Loucy (cell line): ENCODE data around the gene EME2.
"Not testable (repeated sequence)": the region's sequence is repeated elsewhere in the genome, so short reads cannot be mapped to it uniquely, and the experiment has no call there.

Experiments used
- H2AFZ ChIP-seq: fragments of 200-600 bp; sonication (generic); 2 replicates; pipeline ENCODE4 v1.6.0; 2016; ENCODE audit warnings: antibody characterized with exemption, mild to moderate bottlenecking, low read length, moderate library complexity
- H3F3A ChIP-seq: fragments of 200-600 bp; 2 replicates; pipeline ENCODE4 v1.6.0; 2016; ENCODE audit warnings: antibody characterized with exemption, low read depth, mild to moderate bottlenecking
- H3K27me3 ChIP-seq: fragments of 200-600 bp; sonication (generic); 2 replicates; pipeline ENCODE4 v1.6.1; 2014; ENCODE audit warnings: low read length, mild to moderate bottlenecking; ENCODE audit not compliant: insufficient read depth, poor library complexity, severe bottlenecking
- H3K36me3 ChIP-seq: fragments of 200-600 bp; sonication (generic); 2 replicates; pipeline ENCODE4 v1.6.1; 2016; ENCODE audit warnings: low read length; ENCODE audit not compliant: insufficient read depth
- H3K4me1 ChIP-seq: fragments of 200-600 bp; sonication (generic); 2 replicates; pipeline ENCODE4 v1.5.1; 2014; ENCODE audit warnings: low read length, mild to moderate bottlenecking; ENCODE audit not compliant: insufficient read depth, poor library complexity, severe bottlenecking
- H3K4me2 ChIP-seq: fragments of 200-600 bp; sonication (generic); 2 replicates; pipeline ENCODE4 v1.6.0; 2014; ENCODE audit warnings: antibody characterized with exemption, low read length, low read depth, mild to moderate bottlenecking; ENCODE audit not compliant: poor library complexity, severe bottlenecking
- H3K4me3 ChIP-seq: fragments of 200-600 bp; sonication (generic); 2 replicates; pipeline ENCODE4 v1.5.1; 2014; ENCODE audit warnings: low read length, mild to moderate bottlenecking, mixed read lengths; ENCODE audit not compliant: poor library complexity, severe bottlenecking
- H3K79me2 ChIP-seq: fragments of 200-600 bp; sonication (generic); 2 replicates; pipeline ENCODE4 v1.6.1; 2014; ENCODE audit warnings: low read length; ENCODE audit not compliant: insufficient read depth
- H3K9ac ChIP-seq: fragments of 200-600 bp; sonication (generic); 2 replicates; pipeline ENCODE4 v1.6.0; 2014; ENCODE audit warnings: mild to moderate bottlenecking, low read depth, low read length, moderate library complexity; ENCODE audit not compliant: poor library complexity, severe bottlenecking
- H3K9me2 ChIP-seq: fragments of 200-600 bp; sonication (generic); replicated peaks from 2 replicates; pipeline ENCODE4 v1.6.1; 2016; ENCODE audit warnings: low read depth, low read length, mixed read lengths
- H3K9me3 ChIP-seq: fragments of 200-600 bp; sonication (generic); 2 replicates; pipeline ENCODE4 v1.6.1; 2014; ENCODE audit warnings: mild to moderate bottlenecking, antibody characterized with exemption, low read length, low read depth; ENCODE audit not compliant: insufficient read depth
- H4K20me1 ChIP-seq: fragments of 200-600 bp; sonication (generic); 2 replicates; pipeline ENCODE4 v1.6.0; 2014; ENCODE audit warnings: antibody characterized with exemption, low read length, mild to moderate bottlenecking; ENCODE audit not compliant: insufficient read depth, poor library complexity, severe bottlenecking
- CTCF ChIP-seq: fragments of 200-600 bp; sonication (generic); conservative IDR thresholded peaks from 2 replicates; pipeline ENCODE4 v1.5.1; 2014; ENCODE audit warnings: mild to moderate bottlenecking, antibody characterized with exemption, low read length
- EZH2phosphoT487 ChIP-seq: fragments of 200-600 bp; IDR thresholded peaks from 2 replicates; pipeline ENCODE4 v1.6.1; 2018; ENCODE audit warnings: antibody characterized with exemption, mild to moderate bottlenecking, moderate library complexity, borderline replicate concordance

Gene EME2

GRCh38 chr16:1732071-1732470 lies 40.5 kb upstream of the EME2 start:
- H3K79me2 ChIP-seq, result no peaks in the 10 kb centered on the region
- no peaks in the 10 kb centered on the region for H3K9me2 ChIP-seq
- no peaks in the 10 kb centered on the region for H3K4me1 ChIP-seq
- H2AFZ ChIP-seq, result no peak overlapping the region
- H3F3A ChIP-seq, result no peaks in the 10 kb centered on the region
- no peak overlapping the region for H3K4me2 ChIP-seq
- H4K20me1 ChIP-seq, result no peaks in the 10 kb centered on the region
- no peaks in the 10 kb centered on the region for H3K9me3 ChIP-seq
- H3K4me3 ChIP-seq, result no peak overlapping the region
- TF ChIP-seq EZH2phosphoT487 (no peak), CTCF (no peak)
- no peaks in the 10 kb centered on the region; the same call in 1 of the 2 replicates for H3K36me3 ChIP-seq
- H3K27me3 ChIP-seq, result no peaks in the 10 kb centered on the region
- no peak overlapping the region for H3K9ac ChIP-seq

DNA sequence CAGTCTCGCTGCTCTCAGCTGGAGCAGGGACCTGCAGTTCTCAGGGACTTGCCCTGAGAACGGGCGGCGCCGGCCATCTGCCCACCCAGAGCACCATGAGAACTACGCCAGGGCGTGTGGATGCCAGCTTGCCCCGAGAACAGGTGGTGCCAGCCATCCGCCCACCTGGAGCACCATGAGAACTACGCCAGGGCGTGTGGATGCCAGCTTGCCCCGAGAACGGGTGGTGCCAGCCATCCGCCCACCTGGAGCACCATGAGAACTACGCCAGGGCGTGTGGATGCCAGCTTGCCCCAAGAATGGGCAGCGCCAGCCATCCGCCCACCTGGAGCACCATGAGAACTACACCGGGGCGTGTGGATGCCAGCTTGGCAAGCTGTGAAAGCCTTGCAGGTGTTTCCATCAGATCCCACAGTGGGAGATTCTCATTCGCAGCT lies 40.0 kb upstream of the EME2 start:
- not testable (repeated sequence) for H3K4me2 ChIP-seq, H3K79me2 ChIP-seq, H3K4me1 ChIP-seq, H3K9ac ChIP-seq, H3K27me3 ChIP-seq, H3K9me3 ChIP-seq, H3K36me3 ChIP-seq, H3K9me2 ChIP-seq, H3F3A ChIP-seq, H3K4me3 ChIP-seq, H4K20me1 ChIP-seq, H2AFZ ChIP-seq

- no peak overlapping the region for H3K4me2 ChIP-seq
- H3K9ac ChIP-seq, result no peak overlapping the region
- H2AFZ ChIP-seq, result no peak overlapping the region
- H3K36me3 ChIP-seq, result no peaks in the 10 kb centered on the region; the same call in 1 of the 2 replicates
- no peaks in the 10 kb centered on the region for H3F3A ChIP-seq
- no peaks in the 10 kb centered on the region for H3K9me2 ChIP-seq
- no peaks in the 10 kb centered on the region for H3K79me2 ChIP-seq
- H4K20me1 ChIP-seq, result no peaks in the 10 kb centered on the region
- no peak overlapping the region for H3K4me3 ChIP-seq
- no peaks in the 10 kb centered on the region for H3K4me1 ChIP-seq
- H3K9me3 ChIP-seq, result no peaks in the 10 kb centered on the region
- TF ChIP-seq CTCF (no peak), EZH2phosphoT487 (no peak)
- H3K27me3 ChIP-seq, result no peaks in the 10 kb centered on the region
Observed at GRCh38 chr16:1734123-1734522, 38.5 kb upstream of the EME2 start.

GRCh38 chr16:1734816-1735215 lies 37.8 kb upstream of the EME2 start:
- H3K4me3 ChIP-seq, result no peak overlapping the region
- H3F3A ChIP-seq, result no peaks in the 10 kb centered on the region
- H4K20me1 ChIP-seq, result no peaks in the 10 kb centered on the region
- no peak overlapping the region for H2AFZ ChIP-seq
- H3K79me2 ChIP-seq, result no peaks in the 10 kb centered on the region
- H3K27me3 ChIP-seq, result no peaks in the 10 kb centered on the region
- H3K9me3 ChIP-seq, result no peaks in the 10 kb centered on the region
- H3K9me2 ChIP-seq, result no peaks in the 10 kb centered on the region
- H3K4me1 ChIP-seq, result no peaks in the 10 kb centered on the region
- H3K36me3 ChIP-seq, result no peaks in the 10 kb centered on the region; the same call in 1 of the 2 replicates
- H3K4me2 ChIP-seq, result no peak overlapping the region
- TF ChIP-seq CTCF, result no peak
- TF ChIP-seq EZH2phosphoT487, result no peak
- no peak overlapping the region for H3K9ac ChIP-seq
